Measurements from ENCODE around the gene DNLZ.

DNLZ gene

GRCh38 chr9:136385015-136385414, 21.5 kb upstream of the DNLZ start:
- H3K27me3 Mint-ChIP-seq, result no peaks in the 10 kb centered on the region
- peak overlapping the region; percentile 27 for H3K27ac Mint-ChIP-seq
- H3K4me1 Mint-ChIP-seq, result peaks cover 18% of the 10 kb centered on the region
- H3K9me3 Mint-ChIP-seq, result no peaks in the 10 kb centered on the region
- no peak overlapping the region for H3K4me3 Mint-ChIP-seq
- peaks cover 19% of the 10 kb centered on the region for H3K36me3 Mint-ChIP-seq

- Mint-ChIP-seq H3K27ac (no peak overlapping the region), H3K36me3 (peaks cover 16% of the 10 kb centered on the region), H3K27me3 (no peaks in the 10 kb centered on the region), H3K9me3 (no peaks in the 10 kb centered on the region), H3K4me1 (peaks cover 18% of the 10 kb centered on the region), H3K4me3 (no peak overlapping the region)
Measured at GRCh38 chr9:136383436-136383835, 19.9 kb upstream of the DNLZ start.

- Mint-ChIP-seq H3K4me1 (peaks cover 18% of the 10 kb centered on the region), H3K9me3 (no peaks in the 10 kb centered on the region), H3K4me3 (no peak overlapping the region), H3K27ac (no peak overlapping the region), H3K27me3 (no peaks in the 10 kb centered on the region), H3K36me3 (peaks cover 11% of the 10 kb centered on the region)
Measured at GRCh38 chr9:136381966-136382513, 18.5 kb upstream of the DNLZ start.

DNA sequence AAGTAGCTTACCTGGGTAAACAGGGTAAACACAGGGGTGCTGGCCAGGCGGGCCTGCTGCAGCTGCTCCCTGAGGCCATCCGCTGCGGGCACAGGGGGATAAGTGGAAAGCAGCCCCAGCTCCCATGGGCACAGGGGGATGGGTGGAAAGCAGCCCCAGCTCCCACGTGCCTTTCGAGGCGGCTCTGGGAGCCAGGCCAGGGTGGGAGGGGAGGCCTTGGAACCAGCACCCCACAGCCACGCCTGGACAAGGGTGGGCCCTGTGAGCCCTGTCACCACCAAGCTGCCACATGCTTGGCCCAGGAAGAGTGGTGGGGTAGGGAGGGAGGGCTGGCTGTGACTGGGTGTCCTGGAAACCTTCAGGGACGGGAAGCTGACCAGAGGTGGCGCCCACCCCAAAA, 17.8 kb upstream of the DNLZ start:
- Mint-ChIP-seq H3K36me3 (peaks cover 11% of the 10 kb centered on the region), H3K4me3 (no peak overlapping the region), H3K27me3 (no peaks in the 10 kb centered on the region), H3K27ac (no peak overlapping the region), H3K4me1 (peaks cover 18% of the 10 kb centered on the region), H3K9me3 (no peaks in the 10 kb centered on the region)

GRCh38 chr9:136380381-136380780, 16.8 kb upstream of the DNLZ start:
- H3K4me3 Mint-ChIP-seq, result no peak overlapping the region
- peaks cover 10% of the 10 kb centered on the region for H3K4me1 Mint-ChIP-seq
- no peaks in the 10 kb centered on the region for H3K9me3 Mint-ChIP-seq
- no peak overlapping the region for H3K27ac Mint-ChIP-seq
- H3K27me3 Mint-ChIP-seq, result no peaks in the 10 kb centered on the region
- peaks cover 6% of the 10 kb centered on the region for H3K36me3 Mint-ChIP-seq

DNA sequence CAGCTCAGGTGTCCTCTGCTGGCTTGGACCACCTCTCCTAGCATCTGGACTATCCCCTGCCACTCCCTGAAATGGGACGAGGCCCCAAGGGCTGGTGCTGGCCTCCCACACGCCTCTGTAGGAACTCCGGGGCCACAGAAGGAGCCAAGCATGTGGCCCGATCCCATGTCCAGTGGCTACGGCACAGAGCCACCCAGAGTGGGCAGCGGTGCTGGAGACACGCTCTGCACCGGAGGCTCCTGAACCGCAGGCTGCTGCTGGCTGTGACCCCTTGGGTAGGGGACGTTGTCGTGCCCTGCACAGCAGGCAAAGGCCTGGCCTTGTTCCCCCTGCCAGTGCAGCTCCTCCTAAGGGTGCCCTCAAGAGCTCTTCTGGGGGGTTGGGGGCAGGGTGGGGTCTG, 16.3 kb upstream of the DNLZ start:
- Mint-ChIP-seq H3K27ac (no peak overlapping the region), H3K4me3 (no peak overlapping the region), H3K27me3 (no peaks in the 10 kb centered on the region), H3K9me3 (no peaks in the 10 kb centered on the region), H3K4me1 (peaks cover 5% of the 10 kb centered on the region), H3K36me3 (peaks cover 4% of the 10 kb centered on the region)

DNA sequence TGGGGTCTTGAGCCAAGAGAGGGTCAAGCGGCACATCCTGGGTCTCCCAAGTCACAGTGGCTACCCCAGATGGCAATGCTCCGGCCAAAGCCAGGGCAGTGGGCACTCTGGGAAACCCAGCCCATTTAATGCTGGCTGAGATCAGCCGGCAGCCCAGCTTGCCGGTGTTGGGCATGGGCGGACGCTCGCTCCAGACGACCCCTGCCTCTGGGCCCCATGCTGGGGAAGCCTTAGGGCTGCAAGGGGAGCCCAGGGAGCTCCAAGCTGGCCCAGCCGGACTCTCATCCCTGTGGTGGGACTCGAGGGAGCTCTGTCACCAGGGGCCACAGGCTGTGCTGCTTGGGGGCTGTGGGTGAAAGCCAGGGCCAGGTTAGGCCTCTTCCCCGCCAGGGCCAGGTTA, 15.9 kb upstream of the DNLZ start:
- H3K27me3 Mint-ChIP-seq, result no peaks in the 10 kb centered on the region
- no peaks in the 10 kb centered on the region for H3K36me3 Mint-ChIP-seq
- no peak overlapping the region for H3K4me3 Mint-ChIP-seq
- no peaks in the 10 kb centered on the region for H3K4me1 Mint-ChIP-seq
- H3K27ac Mint-ChIP-seq, result no peak overlapping the region
- no peaks in the 10 kb centered on the region for H3K9me3 Mint-ChIP-seq

GRCh38 chr9:136379003-136379287, 15.4 kb upstream of the DNLZ start:
- Mint-ChIP-seq H3K4me3 (no peak overlapping the region), H3K27me3 (no peaks in the 10 kb centered on the region), H3K36me3 (no peaks in the 10 kb centered on the region), H3K9me3 (no peaks in the 10 kb centered on the region), H3K27ac (no peak overlapping the region), H3K4me1 (no peaks in the 10 kb centered on the region)

GRCh38 chr9:136378170-136379002, 14.8 kb upstream of the DNLZ start:
- H3K27me3 Mint-ChIP-seq, result no peaks in the 10 kb centered on the region
- no peaks in the 10 kb centered on the region for H3K9me3 Mint-ChIP-seq
- no peak overlapping the region for H3K27ac Mint-ChIP-seq
- no peaks in the 10 kb centered on the region for H3K36me3 Mint-ChIP-seq
- H3K4me1 Mint-ChIP-seq, result no peaks in the 10 kb centered on the region
- no peak overlapping the region for H3K4me3 Mint-ChIP-seq

GRCh38 chr9:136377341-136378169, 14.0 kb upstream of the DNLZ start:
- no peaks in the 10 kb centered on the region for H3K9me3 Mint-ChIP-seq
- no peak overlapping the region for H3K4me3 Mint-ChIP-seq
- no peak overlapping the region for H3K27ac Mint-ChIP-seq
- no peaks in the 10 kb centered on the region for H3K4me1 Mint-ChIP-seq
- H3K27me3 Mint-ChIP-seq, result peaks cover 2% of the 10 kb centered on the region
- no peaks in the 10 kb centered on the region for H3K36me3 Mint-ChIP-seq

DNA sequence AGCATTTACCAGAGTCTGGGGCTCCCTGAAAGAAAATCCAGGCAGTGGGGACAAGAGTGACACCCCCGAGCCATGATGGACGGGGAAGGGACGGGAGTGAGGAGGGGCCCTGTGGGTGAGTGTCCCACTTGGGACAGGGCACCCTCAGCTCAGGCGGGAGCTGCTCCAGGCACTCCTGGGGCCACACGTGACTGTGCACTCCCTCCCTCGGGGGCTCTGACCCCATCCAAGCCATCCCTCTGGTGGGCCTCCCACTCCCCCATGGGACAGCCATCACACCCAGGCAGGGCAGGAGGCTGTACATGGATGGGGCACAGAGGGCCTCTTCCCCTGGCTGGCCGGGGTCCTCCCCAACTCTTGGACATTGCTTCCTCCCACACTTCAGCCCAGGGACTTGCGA, 12.9 kb upstream of the DNLZ start:
- peaks cover 2% of the 10 kb centered on the region for H3K27me3 Mint-ChIP-seq
- no peaks in the 10 kb centered on the region for H3K36me3 Mint-ChIP-seq
- no peak overlapping the region for H3K4me3 Mint-ChIP-seq
- H3K9me3 Mint-ChIP-seq, result no peaks in the 10 kb centered on the region
- no peak overlapping the region for H3K27ac Mint-ChIP-seq
- no peaks in the 10 kb centered on the region for H3K4me1 Mint-ChIP-seq

- H3K4me3 Mint-ChIP-seq, result no peak overlapping the region
- H3K4me1 Mint-ChIP-seq, result no peaks in the 10 kb centered on the region
- H3K9me3 Mint-ChIP-seq, result no peaks in the 10 kb centered on the region
- no peak overlapping the region for H3K27ac Mint-ChIP-seq
- H3K27me3 Mint-ChIP-seq, result peaks cover 2% of the 10 kb centered on the region
- H3K36me3 Mint-ChIP-seq, result no peaks in the 10 kb centered on the region
Measured at GRCh38 chr9:136375096-136375495, 11.6 kb upstream of the DNLZ start.

DNA sequence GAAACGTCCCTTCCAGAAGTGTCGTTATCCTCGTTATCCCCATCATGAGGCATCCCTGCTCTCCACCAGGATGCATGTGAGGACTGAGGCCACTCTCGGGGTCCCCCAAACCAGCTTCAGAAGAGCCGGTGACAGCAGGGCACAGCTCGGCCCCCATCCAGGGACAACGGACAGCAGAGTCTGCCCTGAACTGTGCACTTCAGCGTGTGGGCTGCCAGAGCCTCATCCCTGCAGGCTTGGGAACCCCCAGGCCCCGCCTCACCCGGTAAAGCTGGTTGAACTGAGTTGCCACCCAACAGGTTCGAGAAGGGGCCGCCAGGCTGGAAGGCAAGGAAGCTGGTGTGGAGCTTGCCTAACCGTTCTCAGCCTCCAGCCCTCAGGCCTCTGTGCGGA, 10.6 kb upstream of the DNLZ start:
- H3K9me3 Mint-ChIP-seq, result no peaks in the 10 kb centered on the region
- H3K4me1 Mint-ChIP-seq, result no peaks in the 10 kb centered on the region
- no peaks in the 10 kb centered on the region for H3K36me3 Mint-ChIP-seq
- no peak overlapping the region for H3K27ac Mint-ChIP-seq
- peaks cover 2% of the 10 kb centered on the region for H3K27me3 Mint-ChIP-seq
- H3K4me3 Mint-ChIP-seq, result no peak overlapping the region

DNA sequence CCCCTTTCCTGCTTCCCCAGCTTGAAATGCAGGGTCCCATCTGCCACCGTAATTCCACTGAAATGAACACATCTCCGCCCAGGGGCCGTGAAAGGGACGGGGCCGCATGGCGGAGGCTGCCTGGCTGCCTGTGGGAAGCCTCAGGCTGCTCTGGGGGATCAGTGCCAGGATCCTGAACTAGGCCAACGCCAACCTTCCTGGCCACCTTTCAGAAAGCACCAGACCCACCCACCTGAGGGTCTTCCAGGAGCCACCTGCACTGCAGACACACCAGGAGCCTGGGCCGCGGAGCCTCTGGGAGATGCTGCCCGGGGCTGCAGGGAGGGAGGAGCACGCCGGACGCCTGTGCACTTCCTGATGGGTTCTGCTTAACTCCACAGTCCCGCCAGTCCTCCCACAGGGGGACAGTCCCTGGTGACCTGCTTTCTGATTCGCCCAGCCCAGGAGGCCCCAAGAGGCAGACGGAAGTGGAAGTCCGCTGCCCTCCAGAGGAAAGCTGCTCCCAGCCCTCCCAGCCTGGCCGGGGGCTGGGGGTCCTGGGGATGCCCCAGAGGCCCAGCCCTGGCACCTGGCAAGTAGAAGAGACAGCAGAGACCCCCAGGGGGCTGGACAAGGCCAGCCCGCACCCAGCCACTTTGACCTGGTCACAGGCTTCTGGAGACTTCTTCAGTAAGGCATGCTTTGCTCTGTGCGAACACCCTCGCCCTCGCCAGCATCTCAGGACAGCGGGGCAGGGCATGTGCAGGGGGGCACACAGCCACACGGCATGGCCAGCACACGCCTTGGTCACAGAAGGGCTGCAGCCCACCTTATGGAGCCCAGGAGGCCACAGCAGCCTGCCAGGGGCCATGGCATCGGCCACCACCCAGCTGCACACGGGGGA, 10.0 kb upstream of the DNLZ start, which contains the start of gene CARD9:
Gene CARD9, minus strand, starts transcription at position 370 of the 883 bp plus-strand sequence. CDS start 1,591 bp downstream, outside the sequence.
- Mint-ChIP-seq H3K27ac (no peak within 1 kb of the TSS), H3K9me3 (no peaks in the 10 kb centered on the region), H3K27me3 (peaks cover 2% of the 10 kb centered on the region), H3K4me3 (no peak within 1 kb of the TSS), H3K4me1 (no peaks in the 10 kb centered on the region), H3K36me3 (no peaks in the 10 kb centered on the region)

DNA sequence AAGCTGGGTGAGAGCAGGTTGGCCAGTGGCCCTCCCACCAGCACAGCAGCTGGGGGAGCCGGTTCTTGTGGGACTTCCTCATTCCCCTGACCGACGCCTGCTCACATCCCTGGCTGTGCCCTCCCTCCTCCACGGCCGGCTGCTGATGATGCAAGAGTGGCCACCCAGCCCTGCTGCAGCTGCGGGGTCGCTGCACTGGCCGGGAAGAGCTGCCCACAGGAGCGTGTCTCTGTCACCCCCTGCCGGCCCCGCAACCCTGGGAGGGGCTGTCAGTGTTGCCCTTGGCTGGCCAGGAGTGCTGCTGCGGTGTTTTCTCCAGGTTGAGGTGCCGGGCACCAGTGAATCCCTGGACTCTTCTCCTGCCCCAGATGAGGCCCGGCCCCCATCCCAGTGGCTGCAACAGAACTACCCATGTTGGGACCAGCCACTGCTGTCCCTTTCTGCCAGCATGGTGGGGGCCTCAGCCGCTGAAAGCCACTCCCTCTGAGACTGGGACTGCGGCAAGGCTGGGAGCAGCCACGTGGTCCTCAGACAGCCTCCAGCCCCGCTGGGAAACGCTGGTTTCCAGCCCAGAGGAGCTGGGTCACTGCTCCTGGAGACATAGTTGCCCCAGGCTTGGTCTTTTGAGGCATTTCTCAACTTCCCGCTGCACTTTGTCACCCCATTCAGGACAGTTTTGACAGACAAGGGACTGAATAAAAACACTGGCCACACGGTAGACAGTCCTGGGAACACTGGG, 9.2 kb upstream of the DNLZ start:
- H3K4me3 Mint-ChIP-seq, result no peak overlapping the region
- no peak overlapping the region for H3K27ac Mint-ChIP-seq
- H3K27me3 Mint-ChIP-seq, result peaks cover 2% of the 10 kb centered on the region
- no peaks in the 10 kb centered on the region for H3K36me3 Mint-ChIP-seq
- no peaks in the 10 kb centered on the region for H3K9me3 Mint-ChIP-seq
- no peaks in the 10 kb centered on the region for H3K4me1 Mint-ChIP-seq
